Measurements from ENCODE around the gene DTHD1. TPM values are rescaled to one million over a fixed set of nuclear protein-coding genes. Genes with fewer than 3 reads are reported as not detected.

The DTHD1 gene
- total and polyA plus RNA-seq, 10 of the 15 experiments (the other 5 are each of a cell fraction or from before 2014, with no cell fraction given), result 0.05 to 2.8 (median 1.4) TPM

GRCh38 chr4:36278789-36279188, 2.6 kb upstream of the DTHD1 start (continued):
- TF ChIP-seq NFIC (IDR thresholded peaks at IDR 0.05; ENCODE audit: low read depth, low read length) (peak; percentile 50; the same call in 1 of the 2 replicates), MEF2B (IDR thresholded peaks at IDR 0.05; ENCODE audit: partially characterized antibody, poor library complexity, severe bottlenecking) (no peak), MXI1 (IDR thresholded peaks at IDR 0.05; ENCODE audit: low read depth, low read length) (no peak), ATF2 (IDR thresholded peaks at IDR 0.05; ENCODE audit: low read length) (0 out of 2 replicates have a peak, but pooled peaks have one; percentile 27), EP300 (IDR thresholded peaks at IDR 0.05; ENCODE audit: borderline replicate concordance in 1 of 2, control insufficient read depth in 1 of 2, low read depth in 2 of 2, low read length in 2 of 2) (peak in 1 of 2 experiments; percentile 32; a peak in 1 of 4 replicates), MTA2 (IDR thresholded peaks at IDR 0.05; ENCODE audit: low read depth) (peak; percentile 19; the same call in 1 of the 2 replicates), IKZF2 (IDR thresholded peaks at IDR 0.05) (peak; percentile 30 to 41; a peak in 2 of 4 replicates)

GRCh38 chr4:36280555-36280954, 861 bp upstream of the DTHD1 start:
- no peaks in the 10 kb centered on the region for H3K36me3 ChIP-seq (ENCODE audit: control insufficient read depth in 2 of 2, insufficient read depth in 2 of 2, low read length in 1 of 2)
- peaks cover 5% of the 10 kb centered on the region for H3K4me1 ChIP-seq (ENCODE audit: control insufficient read depth, insufficient read depth, low read length)
- H4K20me1 ChIP-seq (ENCODE audit: control insufficient read depth, insufficient read depth), result no peaks in the 10 kb centered on the region
- H3K27ac ChIP-seq (ENCODE audit: control insufficient read depth, insufficient read depth), result no peak overlapping the region
- no peak for TF ChIP-seq KLF5 (IDR thresholded peaks at IDR 0.05; ENCODE audit: partially characterized antibody)
- TF ChIP-seq CBX3 (IDR thresholded peaks at IDR 0.05; ENCODE audit: borderline replicate concordance, low read depth), result no peak
- TF ChIP-seq NKRF (conservative IDR thresholded peaks at IDR 0.05), result no peak
- TF ChIP-seq ZNF217 (IDR thresholded peaks at IDR 0.05), result no peak
- no peak for TF ChIP-seq GATAD2B (conservative IDR thresholded peaks at IDR 0.05; ENCODE audit: low read depth)
- TF ChIP-seq POLR2AphosphoS2 (IDR thresholded peaks at IDR 0.05; ENCODE audit: low read depth, low read length), result no peak
- no peak for TF ChIP-seq CREM (IDR thresholded peaks at IDR 0.05; ENCODE audit: low read depth)
- TF ChIP-seq SRF (IDR thresholded peaks at IDR 0.05; ENCODE audit: low read depth in 2 of 2, low read length in 2 of 2), result no peak
- TF ChIP-seq ZNF207 (IDR thresholded peaks at IDR 0.05; ENCODE audit: borderline replicate concordance), result no peak
- H3K4me3 ChIP-seq, result no peak overlapping the region
- ChIA-PET POLR2A (no interaction called here), CTCF (interaction anchor here (0.6 to 2.0 kb wide), 3 partner anchors 33 to 1870 kb away, joined by 3 to 5 read pairs (median 3); no protein-coding TSS in a partner anchor), RAD21 (ENCODE audit: unreplicated experiment) (interaction anchor here (1.2 kb wide), 1 partner anchor 21 kb away, joined by 3 read pairs; no protein-coding TSS in a partner anchor), SMC1A (ENCODE audit: uncharacterized antibody, unreplicated experiment) (interaction anchor here (1.0 to 2.6 kb wide), 12 partner anchors 9 to 1119 kb away, joined by 3 to 10 read pairs (median 4); no protein-coding TSS in a partner anchor)
- no peaks in the 10 kb centered on the region for H3K9me3 ChIP-seq (replicated peaks; ENCODE audit: control insufficient read depth, insufficient read depth, low read length)
- H3K27me3 ChIP-seq (replicated peaks in 1 of 2; ENCODE audit: control insufficient read depth in 2 of 2, insufficient read depth in 2 of 2, low read length in 1 of 2), result no peaks in the 10 kb centered on the region
- DNase-seq (ENCODE audit: low read depth, low spot score) (no peak), ATAC-seq (no peak), FAIRE-seq (no peak)
- no peak overlapping the region for H3K4me2 ChIP-seq (ENCODE audit: control insufficient read depth, insufficient read depth)
- H2AFZ ChIP-seq (ENCODE audit: control insufficient read depth, low read depth, low read length), result no peak overlapping the region
- H3K9ac ChIP-seq (ENCODE audit: control insufficient read depth, insufficient read depth, low read length), result no peak overlapping the region
- in situ Hi-C loops (cut with MboI) (no loop called here), intact Hi-C loops (cut with micrococcal nuclease; ENCODE audit: unreplicated experiment) (no loop called here)
- no TSS peak for BruUV-seq (replicated peaks)
- 82% methylated on average over 4 of the region's 4 CpGs for WGBS (ENCODE audit: insufficient coverage, insufficient replicate concordance, low lambda C conversion rate, missing lambda C conversion rate)
- no peaks in the 10 kb centered on the region for H3K79me2 ChIP-seq (ENCODE audit: control insufficient read depth, insufficient read depth, low read length)
